ENCODE data around the gene ADCYAP1R1.

DNA sequence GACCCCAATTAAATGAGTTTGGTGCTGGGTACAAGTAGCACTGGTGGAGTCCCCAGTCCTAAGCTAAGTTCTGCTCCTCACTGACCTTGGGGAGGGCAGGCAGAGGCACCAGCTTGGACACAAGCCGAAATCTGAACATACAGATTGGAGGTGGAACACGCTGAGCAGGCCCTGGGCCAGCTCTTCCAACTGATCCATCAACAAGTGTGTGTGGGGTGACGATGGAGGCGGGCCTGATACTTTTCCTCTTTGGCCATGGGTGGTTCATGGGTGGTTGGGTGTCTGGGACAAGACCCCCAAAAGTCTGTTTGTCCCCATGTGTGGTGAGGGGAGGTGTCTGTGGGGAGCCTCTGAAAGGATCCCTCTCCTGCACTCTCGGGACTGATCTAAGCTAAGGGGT lies 1.9 kb downstream of the ADCYAP1R1 start:
- no peak for TF ChIP-seq POLR2AphosphoS5 (IDR thresholded peaks at IDR 0.05; ENCODE audit: low read depth, low read length)
- TF ChIP-seq TAF1 (IDR thresholded peaks at IDR 0.05; ENCODE audit: borderline replicate concordance, low read depth, low read length), result no peak
- no peak for TF ChIP-seq POLR2A (IDR thresholded peaks at IDR 0.05; ENCODE audit: low read depth, low read length)
